ENCODE results near the gene CACHD1. TPM values are rescaled to one million over a fixed set of nuclear protein-coding genes. Genes with fewer than 3 reads are reported as not detected.

The CACHD1 gene
- total and polyA plus RNA-seq, 2 of the 8 experiments (the other 6 are each of a cell fraction or from before 2014, with no cell fraction given), result 22.2 to 42.5 TPM

- no peak for TF ChIP-seq CHD7 (IDR thresholded peaks at IDR 0.05; ENCODE audit: insufficient replicate concordance, low read length)
Observed at GRCh38 chr1:64608005-64608650, 138.2 kb downstream of the CACHD1 start (continued).

Measured in H1 (cell line).